ENCODE measurements around the gene DOCK4.

DNA sequence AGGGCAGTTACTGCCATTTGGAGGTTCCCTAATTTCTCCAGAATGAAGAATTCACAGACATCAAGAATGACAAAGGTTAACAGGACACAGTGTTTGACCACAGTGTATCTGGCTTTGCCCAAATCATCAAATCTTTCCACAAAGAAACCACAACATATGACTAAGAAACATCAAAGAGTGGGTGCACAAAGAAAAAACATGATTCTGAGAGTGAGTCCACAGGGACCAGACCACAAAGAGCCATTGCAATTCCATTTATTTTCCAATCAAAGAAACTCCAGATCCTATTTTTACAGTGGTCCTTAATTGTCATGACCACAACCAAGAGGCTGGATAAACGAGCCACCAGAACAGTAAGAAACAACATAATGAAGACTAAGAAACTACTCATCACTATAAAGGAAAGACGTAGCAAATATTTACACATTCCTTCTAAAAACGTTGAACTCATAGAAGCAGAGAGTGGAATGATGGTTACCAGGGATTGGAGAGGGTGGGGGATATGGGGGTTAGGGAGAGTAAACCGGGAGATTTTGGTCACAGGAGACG is 286.5 kb downstream of the DOCK4 start:
- TF ChIP-seq, protein P1, sequence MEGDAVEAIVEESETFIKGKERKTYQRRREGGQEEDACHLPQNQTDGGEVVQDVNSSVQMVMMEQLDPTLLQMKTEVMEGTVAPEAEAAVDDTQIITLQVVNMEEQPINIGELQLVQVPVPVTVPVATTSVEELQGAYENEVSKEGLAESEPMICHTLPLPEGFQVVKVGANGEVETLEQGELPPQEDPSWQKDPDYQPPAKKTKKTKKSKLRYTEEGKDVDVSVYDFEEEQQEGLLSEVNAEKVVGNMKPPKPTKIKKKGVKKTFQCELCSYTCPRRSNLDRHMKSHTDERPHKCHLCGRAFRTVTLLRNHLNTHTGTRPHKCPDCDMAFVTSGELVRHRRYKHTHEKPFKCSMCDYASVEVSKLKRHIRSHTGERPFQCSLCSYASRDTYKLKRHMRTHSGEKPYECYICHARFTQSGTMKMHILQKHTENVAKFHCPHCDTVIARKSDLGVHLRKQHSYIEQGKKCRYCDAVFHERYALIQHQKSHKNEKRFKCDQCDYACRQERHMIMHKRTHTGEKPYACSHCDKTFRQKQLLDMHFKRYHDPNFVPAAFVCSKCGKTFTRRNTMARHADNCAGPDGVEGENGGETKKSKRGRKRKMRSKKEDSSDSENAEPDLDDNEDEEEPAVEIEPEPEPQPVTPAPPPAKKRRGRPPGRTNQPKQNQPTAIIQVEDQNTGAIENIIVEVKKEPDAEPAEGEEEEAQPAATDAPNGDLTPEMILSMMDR (IDR thresholded peaks at IDR 0.05) = no peak
- no peak for TF ChIP-seq POLR2A (IDR thresholded peaks at IDR 0.05)
